Spleen (tissue), 11 donors: ENCODE data around the gene TBC1D9. TPM values are rescaled to one million over a fixed set of nuclear protein-coding genes. Genes with fewer than 3 reads are reported as not detected.

Experiments used
- DNase-seq: peaks from one replicate; pipeline ENCODE4 v3.0.0-alpha.2; 2020
- H3K27ac ChIP-seq, 8 donors: fragments of 200-600 bp; sonication (generic) in 7 of 8; 1 replicate in 4 of 8; 2 replicates in 4 of 8; pipeline versions ENCODE4 v1.5.0 to v1.8.0; 2016 to 2021; ENCODE audit warnings: inconsistent platforms in 4 of 8, mild to moderate bottlenecking in 4 of 8, moderate library complexity in 1 of 8
- H3K27me3 ChIP-seq, 7 donors: fragments of 200-600 bp; sonication (generic) in 6 of 7; replicated peaks in 1 of 7; 1 replicate in 4 of 7; 2 replicates in 3 of 7; pipeline versions ENCODE4 v1.5.0 to v1.8.0; 2016 to 2021; ENCODE audit warnings: inconsistent platforms in 3 of 7, mild to moderate bottlenecking in 1 of 7
- H3K36me3 ChIP-seq, 6 donors: fragments of 200-600 bp; sonication (generic) in 5 of 6; 1 replicate in 4 of 6; 2 replicates in 2 of 6; pipeline versions ENCODE4 v1.5.0 to v1.8.0; 2016 to 2021; ENCODE audit warnings: inconsistent platforms in 2 of 6
- H3K4me1 ChIP-seq, 6 donors: fragments of 200-600 bp; sonication (generic) in 5 of 6; 1 replicate in 3 of 6; 2 replicates in 3 of 6; pipeline versions ENCODE4 v1.5.0 to v1.8.0; 2016 to 2021; ENCODE audit warnings: inconsistent platforms in 3 of 6
- H3K4me3 ChIP-seq, 8 donors: fragments of 200-600 bp; sonication (generic) in 7 of 8; 1 replicate in 4 of 8; 2 replicates in 4 of 8; pipeline versions ENCODE4 v1.5.0 to v1.8.0; 2016 to 2021; ENCODE audit warnings: inconsistent platforms in 4 of 8, mild to moderate bottlenecking in 4 of 8, moderate library complexity in 2 of 8
- H3K9me3 ChIP-seq, 8 donors: fragments of 200-600 bp; sonication (generic) in 7 of 8; 1 replicate in 4 of 8; 2 replicates in 4 of 8; pipeline versions ENCODE4 v1.5.0 to v1.8.0; 2016 to 2021; ENCODE audit warnings: inconsistent platforms in 4 of 8
- CTCF ChIP-seq, 11 experiments: fragments of 200-600 bp in 7 of 11; fragments of 450-650 bp in 4 of 11; sonication (generic) in 4 of 11; IDR thresholded peaks in 8 of 11; conservative IDR thresholded peaks in 3 of 11; 1 replicate in 7 of 11; 2 replicates in 4 of 11; pipeline versions ENCODE4 v1.4.0 to v1.8.0; 2016 to 2021; ENCODE audit warnings: antibody characterized with exemption in 11 of 11, inconsistent platforms in 4 of 11, mild to moderate bottlenecking in 1 of 11
- POLR2A ChIP-seq, 3 donors: fragments of 450-650 bp; IDR thresholded peaks; one replicate each; pipeline ENCODE4 v1.5.1; 2017; ENCODE audit warnings: antibody characterized with exemption in 3 of 3, mild to moderate bottlenecking in 1 of 3
- POLR2AphosphoS5 ChIP-seq, 3 donors: sonication (generic); formaldehyde crosslinking; IDR thresholded peaks; one replicate each; pipeline ENCODE4 v1.5.1; 2017; ENCODE audit warnings: antibody characterized with exemption in 3 of 3
- whole genome bisulfite sequencing, 5 donors: extraction: QIAGEN DNeasy Blood & Tissue Kit in 3 of 5; methylation state at CpG; one replicate each; pipeline versions ENCODE4 v1.1.5 to v1.1.7; 2013 to 2018; 5-methylcytosine and 5-hydroxymethylcytosine counted together
- intact Hi-C: fragments of 100-400 bp; cut with DNase I; formaldehyde crosslinking; loops from one replicate; pipeline ENCODE4 v1.15.0; 2023; ENCODE audit warnings: low total_unique reads
- polyA plus RNA-seq, 3 donors: library from polyadenylated mRNA; stranded (reverse); fragments of 200-250 nt; gene quantifications; one replicate each; pipeline ENCODE4 v1.2.1, GENCODE V29; 2013
- total RNA-seq, 7 donors: library from RNA; depleted of rRNA in 3 of 7; stranded (reverse); fragments of >200 nt in 3 of 7; fragmentation: NEBNext Ultra II Directional in 4 of 7; extraction: Animal tissue kit (Norgen Biotek cat#: 25700) in 4 of 7; gene quantifications; one replicate each; pipeline versions ENCODE4 v1.1.0 to v1.2.1, GENCODE V29; 2016 to 2021
- donor health status: healthy with polysubstance abuse.
- donor health status: DM: no; HTN: no; CAD: no; lungs with moderate emphysema.
- donor health status: DM: no; HTN: no; CAD: no.
- donor health status: Bipolar disorder and iron deficiency.
- donor health status: healthy.
- donor health status: DM: no; HTN: no; CAD: no.
- donor health status: DM: yes; HTN: yes; CAD: no.

The TBC1D9 gene
- total and polyA plus RNA-seq, 10 donors, result 11.6 to 99.1 (median 77.2) TPM

GRCh38 chr4:140684314-140684713 lies 71.9 kb downstream of the TBC1D9 start:
- TF ChIP-seq POLR2A (IDR thresholded peaks at IDR 0.05), result no peak
- no peak for TF ChIP-seq CTCF (IDR thresholded peaks at IDR 0.05 in 8 of 11, conservative IDR thresholded peaks at IDR 0.05 in 3 of 11)
- no peak for TF ChIP-seq POLR2AphosphoS5 (IDR thresholded peaks at IDR 0.05)
- DNase-seq, result no peak
- peaks cover 0 to 6% (median 0%) of the 10 kb centered on the region in 6 donors for H3K4me1 ChIP-seq
- H3K9me3 ChIP-seq, result no peaks in the 10 kb centered on the region
- H3K4me3 ChIP-seq, result no peak overlapping the region
- peaks cover 0 to 65% (median 8%) of the 10 kb centered on the region in 6 donors for H3K36me3 ChIP-seq
- H3K27me3 ChIP-seq, result no peaks in the 10 kb centered on the region
- intact Hi-C loops, result no loop called here
- no peak overlapping the region for H3K27ac ChIP-seq

- intact Hi-C loops, result no loop called here
These were observed 75.0 kb downstream of the TBC1D9 start for GRCh38 chr4:140681201-140681600.

GRCh38 chr4:140680686-140681085 lies 75.5 kb downstream of the TBC1D9 start:
- TF ChIP-seq POLR2A (IDR thresholded peaks at IDR 0.05), result no peak
- TF ChIP-seq CTCF (IDR thresholded peaks at IDR 0.05 in 8 of 11, conservative IDR thresholded peaks at IDR 0.05 in 3 of 11), result no peak
- no peak for TF ChIP-seq POLR2AphosphoS5 (IDR thresholded peaks at IDR 0.05)
- H3K4me3 ChIP-seq, result no peak overlapping the region
- WGBS, 5 donors, result 88 to 98% (median 96%) methylated on average over 1 of the region's 1 CpG
- intact Hi-C loops, result no loop called here
- H3K36me3 ChIP-seq, result peaks cover 0 to 91% (median 41%) of the 10 kb centered on the region in 6 donors
- peaks cover 0 to 6% (median 2%) of the 10 kb centered on the region in 6 donors for H3K4me1 ChIP-seq
- H3K27ac ChIP-seq, result no peak overlapping the region
- no peak for DNase-seq
- no peaks in the 10 kb centered on the region for H3K9me3 ChIP-seq
- no peaks in the 10 kb centered on the region for H3K27me3 ChIP-seq

More at GRCh38 chr4:140681201-140681600, 75.0 kb downstream of the TBC1D9 start:
- Histone ChIP-seq H3K9me3 (no peaks in the 10 kb centered on the region), H3K27me3 (no peaks in the 10 kb centered on the region), H3K36me3 (peaks cover 0 to 91% (median 36%) of the 10 kb centered on the region in 6 donors), H3K4me3 (no peak overlapping the region), H3K4me1 (peaks cover 0 to under 1% (median 0%) of the 10 kb centered on the region in 6 donors), H3K27ac (no peak overlapping the region)
- 81 to 91% (median 87%) methylated on average over 3 of the region's 3 CpGs for WGBS, 5 donors
- DNase-seq, result no peak
- TF ChIP-seq POLR2AphosphoS5 (IDR thresholded peaks at IDR 0.05) (no peak), CTCF (IDR thresholded peaks at IDR 0.05 in 8 of 11, conservative IDR thresholded peaks at IDR 0.05 in 3 of 11) (no peak), POLR2A (IDR thresholded peaks at IDR 0.05) (no peak)

GRCh38 chr4:140679576-140679975 lies 76.6 kb downstream of the TBC1D9 start:
- Histone ChIP-seq H3K27ac (no peak overlapping the region), H3K36me3 (peaks cover 0 to 90% (median 40%) of the 10 kb centered on the region in 6 donors), H3K4me1 (peaks cover 0 to 10% (median 2%) of the 10 kb centered on the region in 6 donors), H3K9me3 (no peaks in the 10 kb centered on the region), H3K4me3 (no peak overlapping the region), H3K27me3 (no peaks in the 10 kb centered on the region)
- DNase-seq, result no peak
- WGBS, 5 donors, result 53 to 78% (median 76%) methylated on average over 3 of the region's 3 CpGs
- TF ChIP-seq POLR2AphosphoS5 (IDR thresholded peaks at IDR 0.05), result no peak
- no peak for TF ChIP-seq CTCF (IDR thresholded peaks at IDR 0.05 in 8 of 11, conservative IDR thresholded peaks at IDR 0.05 in 3 of 11)
- TF ChIP-seq POLR2A (IDR thresholded peaks at IDR 0.05), result no peak
- intact Hi-C loops, result no loop called here
